Adrenal gland (tissue), 12 donors: ENCODE results near the gene FGD5. TPM values are rescaled to one million over a fixed set of nuclear protein-coding genes. Genes with fewer than 3 reads are reported as not detected.
A peak's percentile ranks its signal among the peaks of the same experiment; 100 is the strongest.
"Not testable (repeated sequence)": the region's sequence is repeated elsewhere in the genome, so short reads cannot be mapped to it uniquely, and the experiment has no call there.

ENCODE experiments used
- DNase-seq, 7 donors: peaks; one replicate each; pipeline ENCODE4 v3.0.0-alpha.2; 2019 to 2020
- H3K27ac ChIP-seq, 5 donors: fragments of 200-600 bp; sonication (generic) in 4 of 5; 1 replicate in 3 of 5; 2 replicates in 2 of 5; pipeline versions ENCODE4 v1.5.1 to v1.8.0; 2016 to 2020; ENCODE audit warnings: mild to moderate bottlenecking in 1 of 5
- H3K27me3 ChIP-seq: fragments of 200-600 bp; 2 replicates; pipeline ENCODE4 v1.8.0; 2021
- H3K36me3 ChIP-seq, 2 donors: fragments of 200-600 bp; replicated peaks in 1 of 2; 1 replicate in 1 of 2; 2 replicates in 1 of 2; pipeline versions ENCODE4 v1.5.1 to v1.8.0; 2018 to 2022
- H3K4me1 ChIP-seq, 2 donors: fragments of 200-600 bp; replicated peaks in 1 of 2; 1 replicate in 1 of 2; 2 replicates in 1 of 2; pipeline versions ENCODE4 v1.5.1 to v1.8.0; 2018 to 2021
- H3K4me3 ChIP-seq, 4 donors: fragments of 200-600 bp; sonication (generic) in 3 of 4; one replicate each; pipeline ENCODE4 v1.5.1; 2016 to 2018
- H3K9me3 ChIP-seq, 3 donors: fragments of 200-600 bp; sonication (generic) in 1 of 3; replicated peaks in 1 of 3; 1 replicate in 2 of 3; 2 replicates in 1 of 3; pipeline versions ENCODE4 v1.5.1 to v1.8.0; 2016 to 2021
- CTCF ChIP-seq, 6 experiments: fragments of 450-650 bp in 4 of 6; fragments of 200-600 bp in 2 of 6; sonication (generic) in 1 of 6; IDR thresholded peaks; 1 replicate in 5 of 6; 2 replicates in 1 of 6; pipeline versions ENCODE4 v1.5.1 to v1.8.0; 2016 to 2021; ENCODE audit warnings: antibody characterized with exemption in 6 of 6, mild to moderate bottlenecking in 2 of 6, moderate library complexity in 1 of 6
- POLR2A ChIP-seq, 2 donors: fragments of 450-650 bp; IDR thresholded peaks; one replicate each; pipeline ENCODE4 v1.6.1; 2017; ENCODE audit warnings: antibody characterized with exemption in 2 of 2, mild to moderate bottlenecking in 2 of 2, moderate library complexity in 1 of 2
- WGBS, 4 donors: extraction: QIAGEN DNeasy Blood & Tissue Kit in 2 of 4; methylation state at CpG; one replicate each; pipeline versions ENCODE4 v1.1.5 to v1.1.7; 2013 to 2017; 5-methylcytosine and 5-hydroxymethylcytosine counted together
- intact Hi-C, 2 donors: fragments of 100-400 bp; cut with DNase I; formaldehyde crosslinking; loops; one replicate each; pipeline versions ENCODE4 v1.14.1 to v1.15.0; 2022 to 2023
- polyA plus RNA-seq, 3 donors: library from polyadenylated mRNA; stranded (reverse); fragments of 200-250 nt in 2 of 3; fragments of 350-450 nt in 1 of 3; fragmentation: Illumina TruSeq in 1 of 3; extraction: RNeasy Lipid Tissue Mini Kit (QIAGEN cat#74804) in 1 of 3; gene quantifications; one replicate each; pipeline ENCODE4 v1.2.3, GENCODE V29; 2013 to 2014
- total RNA-seq, 9 donors: library from RNA; depleted of rRNA in 4 of 9; stranded (reverse); fragments of >200 nt in 4 of 9; fragments of 120-200 nt in 1 of 9; fragmentation: NEBNext Ultra II Directional in 1 of 9; extraction: Animal tissue kit (Norgen Biotek cat#: 25700) in 1 of 9; gene quantifications; one replicate each; pipeline versions ENCODE4 v1.1.0 to v1.2.4, GENCODE V29; 2013 to 2023
- donor health status: healthy with polysubstance abuse.
- donor health status: Bipolar disorder and iron deficiency.
- donor health status: DM: yes; HTN: yes; CAD: no.
- donor health status: DM: no; HTN: no; CAD: no.
- donor health status: DM: no; HTN: no; CAD: no.
- donor health status: DM: yes; HTN: yes; CAD: no.

Gene FGD5
- total and polyA plus RNA-seq, 12 donors = 4.9 to 21.4 (median 11.2) TPM

DNA sequence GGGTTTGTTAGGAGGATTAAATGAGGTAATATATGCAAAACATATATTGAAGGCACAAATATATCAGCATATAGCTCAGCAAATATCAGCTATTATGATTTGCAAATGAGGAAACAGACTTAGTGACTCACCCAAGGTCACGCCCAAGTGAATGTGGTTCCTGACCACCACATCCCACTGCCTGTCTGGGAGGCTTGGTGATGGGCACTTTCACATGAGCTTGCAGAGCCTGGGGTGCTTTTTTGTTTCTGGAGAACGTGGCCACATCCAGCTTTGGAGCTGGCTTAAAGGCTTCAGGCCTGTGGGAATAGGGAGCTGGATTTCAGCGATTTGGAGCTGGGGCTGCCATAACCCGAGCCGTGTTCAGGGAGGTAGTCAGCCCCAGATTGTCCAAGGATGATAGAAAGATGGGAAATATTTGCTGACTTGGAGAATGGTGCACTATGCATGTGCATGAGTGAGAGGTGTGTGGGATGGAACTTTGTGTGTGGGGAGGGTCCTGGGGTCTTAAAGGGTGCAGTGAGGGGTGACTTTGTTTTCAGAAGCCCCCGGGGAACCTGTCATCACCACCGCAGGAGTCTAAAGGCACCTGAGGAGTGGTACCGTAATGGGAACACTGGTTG, 12.0 kb upstream of the FGD5 start:
- no peak for TF ChIP-seq CTCF (IDR thresholded peaks at IDR 0.05)
- TF ChIP-seq POLR2A (IDR thresholded peaks at IDR 0.05) = no peak
- H3K27ac ChIP-seq = no peak overlapping the region
- peaks cover 11% of the 10 kb centered on the region for H3K27me3 ChIP-seq
- no peaks in the 10 kb centered on the region for H3K36me3 ChIP-seq
- 61 to 66% (median 64%) methylated on average over 8 of the region's 8 CpGs for WGBS, 4 donors
- H3K4me1 ChIP-seq = no peaks in the 10 kb centered on the region
- H3K9me3 ChIP-seq = no peaks in the 10 kb centered on the region
- no peak for DNase-seq
- H3K4me3 ChIP-seq = no peak overlapping the region
- intact Hi-C loops = no loop called here

- H3K36me3 ChIP-seq = no peaks in the 10 kb centered on the region
- H3K9me3 ChIP-seq = no peaks in the 10 kb centered on the region
- intact Hi-C loops = no loop called here
- no peak overlapping the region for H3K4me3 ChIP-seq
- no peak for DNase-seq
- no peak overlapping the region for H3K27ac ChIP-seq
- no peak for TF ChIP-seq CTCF (IDR thresholded peaks at IDR 0.05)
- no peak for TF ChIP-seq POLR2A (IDR thresholded peaks at IDR 0.05)
- H3K27me3 ChIP-seq = peaks cover 11% of the 10 kb centered on the region
- no peaks in the 10 kb centered on the region for H3K4me1 ChIP-seq
Observed at GRCh38 chr3:14808025-14808424, 10.7 kb upstream of the FGD5 start.

DNA sequence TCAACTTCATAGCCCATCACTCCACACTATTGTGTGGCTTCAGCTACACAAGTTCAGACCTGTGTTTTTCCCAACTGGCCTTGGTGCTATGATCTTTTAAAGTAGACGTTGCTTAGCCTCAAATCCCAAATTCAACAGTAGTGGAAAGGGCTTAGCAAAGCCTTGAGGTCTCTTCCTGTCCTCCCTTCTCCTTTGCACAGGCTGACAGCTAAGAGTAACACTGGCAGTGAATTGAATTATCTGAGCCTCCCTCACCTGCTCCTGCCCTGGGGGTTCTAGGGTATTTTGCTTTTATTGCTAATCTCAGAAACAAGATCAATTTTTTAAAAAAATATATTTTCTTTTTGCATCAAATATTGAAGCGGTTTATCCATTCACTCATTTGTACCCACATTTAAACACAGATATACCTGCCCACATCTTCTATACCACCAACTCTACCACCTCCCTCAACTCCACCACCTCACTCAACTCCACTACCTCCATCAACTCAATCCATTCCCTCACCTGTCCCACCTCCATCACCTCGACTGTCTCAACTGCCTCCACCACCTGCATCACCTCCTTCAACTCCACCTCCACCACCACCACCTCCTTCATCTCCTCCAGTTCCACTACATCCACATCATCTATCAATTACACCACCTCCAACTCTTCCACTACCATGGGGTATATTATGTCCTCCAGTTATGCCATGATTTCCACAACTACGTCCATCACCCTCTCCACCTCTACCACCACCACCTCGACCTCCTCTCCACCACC, 10.1 kb upstream of the FGD5 start:
- 66 to 79% (median 73%) methylated on average over 5 of the region's 5 CpGs for WGBS, 4 donors
- no peak for TF ChIP-seq CTCF (IDR thresholded peaks at IDR 0.05)
- no peak for TF ChIP-seq POLR2A (IDR thresholded peaks at IDR 0.05)
- H3K27ac ChIP-seq = no peak overlapping the region
- no peaks in the 10 kb centered on the region for H3K36me3 ChIP-seq
- peaks cover 11% of the 10 kb centered on the region for H3K27me3 ChIP-seq
- H3K4me1 ChIP-seq = no peaks in the 10 kb centered on the region
- intact Hi-C loops = no loop called here
- no peak overlapping the region for H3K4me3 ChIP-seq
- DNase-seq = no peak
- H3K9me3 ChIP-seq = no peaks in the 10 kb centered on the region

- H3K4me1 ChIP-seq, H3K9me3 ChIP-seq, intact Hi-C loops, H3K36me3 ChIP-seq, DNase-seq: not testable (repeated sequence)
- peak overlapping the region in 2 of 5 donors; percentile 44 to 80 for H3K27ac ChIP-seq
- peak overlapping the region in 1 of 4 donors; percentile 37 for H3K4me3 ChIP-seq
- WGBS, 4 donors = 50 to 67% (median 60%) methylated on average over 4 to 9 of the region's 9 CpGs
- H3K27me3 ChIP-seq = peaks cover 11% of the 10 kb centered on the region
Observed at GRCh38 chr3:14809611-14810010, 9.2 kb upstream of the FGD5 start.
